A549 treated with Hydrocortisone at 1 μM for 4 hours (cell line): ENCODE data around the gene ZCCHC3. TPM values are rescaled to one million over a fixed set of nuclear protein-coding genes. Genes with fewer than 3 reads are reported as not detected.

ENCODE experiments used
- total RNA-seq: library from RNA; stranded (reverse); fragments of 200-300 nt; extraction: Qiagen RNA extraction; gene quantifications from 5 replicates; pipeline ENCODE4 v1.2.3, GENCODE V29; 2022

The ZCCHC3 gene
- total RNA-seq = 19.9 to 22.0 TPM (median 21.2 TPM) in 5 replicates

GRCh38 chr20:297098-297924 is at the start of gene ZCCHC3:
Gene ZCCHC3, plus strand, starts transcription at chr20:297570. Its CDS starts 17 bp downstream, at chr20:297587.

GRCh38 chr20:257419-257818 is 40.0 kb upstream of the ZCCHC3 start, which contains the start of gene DEFB132:
Gene DEFB132, plus strand, starts transcription at chr20:257724. Its CDS starts 55 bp downstream, at chr20:257779.

GRCh38 chr20:290084-290831 is 7.1 kb upstream of the ZCCHC3 start, which contains the start of gene C20orf96:
Gene C20orf96, minus strand, starts transcription at chr20:290750. Its CDS starts 140 bp downstream, at chr20:290610.

GRCh38 chr20:325045-325888 is 27.9 kb downstream of the ZCCHC3 start, which contains the start of gene SOX12:
Gene SOX12, plus strand, starts transcription at chr20:325552. Its CDS starts 373 bp downstream, at chr20:325925.

GRCh38 chr20:346640-347316 is 49.4 kb downstream of the ZCCHC3 start, which contains the start of gene NRSN2:
Gene NRSN2, plus strand, starts transcription at chr20:347111. Its CDS starts 2,533 bp downstream, at chr20:349644.

Other genes starting within 250 kb of the ZCCHC3 start
- gene DEFB125, start 209.9 kb upstream of the ZCCHC3 start, total RNA-seq = not detected in 5 replicates
- gene DEFB126, start 155.0 kb upstream of the ZCCHC3 start, total RNA-seq = not detected in 5 replicates
- gene DEFB127, start 140.1 kb upstream of the ZCCHC3 start, total RNA-seq = not detected in 5 replicates
- not detected in 5 replicates for gene DEFB128, start 107.9 kb upstream of the ZCCHC3 start, total RNA-seq
- gene DEFB129, start 70.3 kb upstream of the ZCCHC3 start, total RNA-seq = not detected in 5 replicates
- not detected in 5 replicates for gene DEFB132, start 39.8 kb upstream of the ZCCHC3 start, total RNA-seq
- gene C20orf96, start 6.8 kb upstream of the ZCCHC3 start, total RNA-seq = 10.8 to 12.6 TPM (median 11.2 TPM) in 5 replicates
- gene SOX12, start 28.0 kb downstream of the ZCCHC3 start, total RNA-seq = 20.3 to 26.2 TPM (median 23.6 TPM) in 5 replicates
- gene NRSN2, start 49.5 kb downstream of the ZCCHC3 start, total RNA-seq = 58.3 to 63.1 TPM (median 60.3 TPM) in 5 replicates
- gene TRIB3, start 83.2 kb downstream of the ZCCHC3 start, total RNA-seq = 51.3 to 61.5 TPM (median 58.9 TPM) in 5 replicates
- gene RBCK1, start 110.7 kb downstream of the ZCCHC3 start, total RNA-seq = 104 to 141 TPM (median 138 TPM) in 5 replicates
- gene TBC1D20, start 165.0 kb downstream of the ZCCHC3 start, total RNA-seq = 32.6 to 35.7 TPM (median 34.4 TPM) in 5 replicates
- 124 to 171 TPM (median 148 TPM) in 5 replicates for gene CSNK2A1, start 246.2 kb downstream of the ZCCHC3 start, total RNA-seq